Stimulated activated CD4-positive, alpha-beta T cell treated with anti-CD3 and anti-CD28 coated beads, Interleukin-2, amount 100 ng/mL, for 4 hours (primary cell): Measurements from ENCODE around the gene CELF5.
"Not testable (repeated sequence)": the region's sequence is repeated elsewhere in the genome, so short reads cannot be mapped to it uniquely, and the experiment has no call there.

Experiments used
- DNase-seq: peaks from one replicate; pipeline ENCODE4 v3.0.0-alpha.2; 2020; ENCODE audit warnings: low read depth

The CELF5 gene

GRCh38 chr19:3190470-3190770 lies 34.0 kb upstream of the CELF5 start:
- no peak for DNase-seq

- no peak for DNase-seq
These were observed 33.3 kb upstream of the CELF5 start for GRCh38 chr19:3190921-3191805.

- not testable (repeated sequence) for DNase-seq
These were observed 32.7 kb upstream of the CELF5 start for GRCh38 chr19:3191806-3192104.

- no peak for DNase-seq
These were observed 32.2 kb upstream of the CELF5 start for GRCh38 chr19:3192228-3192635.

GRCh38 chr19:3192684-3193083 lies 31.8 kb upstream of the CELF5 start:
- no peak for DNase-seq

- DNase-seq, result no peak
These were observed 31.0 kb upstream of the CELF5 start for GRCh38 chr19:3193256-3194105.

- no peak for DNase-seq
These were observed 30.1 kb upstream of the CELF5 start for GRCh38 chr19:3194106-3195087.

- DNase-seq, result no peak
These were observed 28.2 kb upstream of the CELF5 start for GRCh38 chr19:3196064-3196932.

- no peak for DNase-seq
These were observed 27.6 kb upstream of the CELF5 start for GRCh38 chr19:3196933-3197205.

- DNase-seq, result no peak
These were observed 25.4 kb upstream of the CELF5 start for GRCh38 chr19:3198901-3199700.

- no peak for DNase-seq
These were observed 23.3 kb upstream of the CELF5 start for GRCh38 chr19:3201072-3201700.

GRCh38 chr19:3201911-3202310 lies 22.6 kb upstream of the CELF5 start:
- DNase-seq, result no peak

- DNase-seq, result no peak
These were observed 22.1 kb upstream of the CELF5 start for GRCh38 chr19:3202346-3202745.

- not testable (repeated sequence) for DNase-seq
These were observed 21.6 kb upstream of the CELF5 start for GRCh38 chr19:3202895-3203294.

GRCh38 chr19:3203805-3204645 lies 20.4 kb upstream of the CELF5 start:
- DNase-seq, result no peak

GRCh38 chr19:3204646-3205275 lies 19.7 kb upstream of the CELF5 start:
- no peak for DNase-seq

GRCh38 chr19:3206216-3206953 lies 18.1 kb upstream of the CELF5 start:
- DNase-seq, result no peak
